Mucosa of stomach (tissue), 1 donor: Measurements from ENCODE around the gene ABI1.
"Not testable (repeated sequence)": the region's sequence is repeated elsewhere in the genome, so short reads cannot be mapped to it uniquely, and the experiment has no call there.

Source experiments
- H3K27me3 ChIP-seq: one replicate; pipeline ENCODE4 v1.7.0; 2013; ENCODE audit warnings: mild to moderate bottlenecking, low read length; ENCODE audit not compliant: control insufficient read depth, insufficient read depth
- H3K36me3 ChIP-seq: one replicate; pipeline ENCODE4 v1.7.0; 2013; ENCODE audit warnings: low read length; ENCODE audit not compliant: control insufficient read depth, insufficient read depth
- H3K4me1 ChIP-seq: one replicate; pipeline ENCODE4 v1.7.0; 2013; ENCODE audit warnings: mild to moderate bottlenecking, low read length; ENCODE audit not compliant: control insufficient read depth, insufficient read depth
- H3K4me3 ChIP-seq: one replicate; pipeline ENCODE4 v1.7.0; 2013; ENCODE audit warnings: low read length
- H3K9ac ChIP-seq: one replicate; pipeline ENCODE4 v1.7.0; 2013; ENCODE audit warnings: mild to moderate bottlenecking, low read length, moderate library complexity
- H3K9me3 ChIP-seq: one replicate; pipeline ENCODE4 v1.7.0; 2013; ENCODE audit warnings: mild to moderate bottlenecking, low read length, moderate library complexity; ENCODE audit not compliant: control insufficient read depth
- donor health status: Pancreatic carcinoma.

Gene ABI1

GRCh38 chr10:26863351-26864076 lies 2.8 kb upstream of the ABI1 start:
- H3K9me3 ChIP-seq: no peaks in the 10 kb centered on the region
- no peaks in the 10 kb centered on the region for H3K36me3 ChIP-seq
- no peak overlapping the region for H3K4me3 ChIP-seq
- H3K27me3 ChIP-seq: peaks cover 2% of the 10 kb centered on the region
- no peaks in the 10 kb centered on the region for H3K4me1 ChIP-seq
- no peak overlapping the region for H3K9ac ChIP-seq

- H3K4me3 ChIP-seq: peak overlapping the region; percentile 51
- peaks cover 6% of the 10 kb centered on the region for H3K4me1 ChIP-seq
- no peaks in the 10 kb centered on the region for H3K36me3 ChIP-seq
- peak overlapping the region; percentile 46 for H3K9ac ChIP-seq
- H3K27me3 ChIP-seq: no peaks in the 10 kb centered on the region
- H3K9me3 ChIP-seq: no peaks in the 10 kb centered on the region
These were observed 644 bp upstream of the ABI1 start for GRCh38 chr10:26861205-26861998.

- no peaks in the 10 kb centered on the region for H3K27me3 ChIP-seq
- peaks cover 12% of the 10 kb centered on the region for H3K4me1 ChIP-seq
- peak overlapping the region; percentile 94 for H3K4me3 ChIP-seq
- H3K36me3 ChIP-seq: no peaks in the 10 kb centered on the region
- H3K9ac ChIP-seq: peak overlapping the region; percentile 98
- H3K9me3 ChIP-seq: no peaks in the 10 kb centered on the region
These were observed 686 bp downstream of the ABI1 start for GRCh38 chr10:26860102-26860442.

- Histone ChIP-seq H3K9ac (peak overlapping the region; percentile 98), H3K9me3 (no peaks in the 10 kb centered on the region), H3K4me1 (peaks cover 17% of the 10 kb centered on the region), H3K27me3 (no peaks in the 10 kb centered on the region), H3K36me3 (no peaks in the 10 kb centered on the region), H3K4me3 (peak overlapping the region; percentile 94)
These were observed 1.3 kb downstream of the ABI1 start for GRCh38 chr10:26859241-26860101.

GRCh38 chr10:26858707-26859034 lies 2.1 kb downstream of the ABI1 start:
- no peaks in the 10 kb centered on the region for H3K9me3 ChIP-seq
- H3K27me3 ChIP-seq: no peaks in the 10 kb centered on the region
- no peak overlapping the region for H3K9ac ChIP-seq
- H3K4me1 ChIP-seq: peaks cover 24% of the 10 kb centered on the region
- H3K4me3 ChIP-seq: no peak overlapping the region
- H3K36me3 ChIP-seq: no peaks in the 10 kb centered on the region

- Histone ChIP-seq H3K4me3 (no peak overlapping the region), H3K4me1 (peaks cover 24% of the 10 kb centered on the region)
These were observed 2.6 kb downstream of the ABI1 start for GRCh38 chr10:26857991-26858706.

GRCh38 chr10:26857553-26857952 lies 3.2 kb downstream of the ABI1 start:
- H3K27me3 ChIP-seq, H3K9ac ChIP-seq, H3K9me3 ChIP-seq, H3K4me3 ChIP-seq, H3K36me3 ChIP-seq: not testable (repeated sequence)
- peaks cover 24% of the 10 kb centered on the region for H3K4me1 ChIP-seq

More at GRCh38 chr10:26857991-26858706, 2.6 kb downstream of the ABI1 start:
- Histone ChIP-seq H3K36me3 (no peaks in the 10 kb centered on the region), H3K9ac (no peak overlapping the region), H3K9me3 (no peaks in the 10 kb centered on the region), H3K27me3 (no peaks in the 10 kb centered on the region)

GRCh38 chr10:26855186-26855585 lies 5.6 kb downstream of the ABI1 start:
- Histone ChIP-seq H3K27me3 (no peaks in the 10 kb centered on the region), H3K4me1 (peaks cover 24% of the 10 kb centered on the region), H3K36me3 (no peaks in the 10 kb centered on the region), H3K9me3 (no peaks in the 10 kb centered on the region), H3K4me3 (no peak overlapping the region), H3K9ac (no peak overlapping the region)

GRCh38 chr10:26854524-26854923 lies 6.2 kb downstream of the ABI1 start:
- Histone ChIP-seq H3K4me1 (peaks cover 24% of the 10 kb centered on the region), H3K9me3 (no peaks in the 10 kb centered on the region), H3K4me3 (no peak overlapping the region), H3K36me3 (no peaks in the 10 kb centered on the region), H3K9ac (no peak overlapping the region), H3K27me3 (no peaks in the 10 kb centered on the region)

- Histone ChIP-seq H3K4me3 (no peak overlapping the region), H3K4me1 (no peaks in the 10 kb centered on the region), H3K9me3 (no peaks in the 10 kb centered on the region), H3K36me3 (no peaks in the 10 kb centered on the region), H3K9ac (no peak overlapping the region), H3K27me3 (no peaks in the 10 kb centered on the region)
These were observed 16.3 kb downstream of the ABI1 start for GRCh38 chr10:26844396-26844975.

GRCh38 chr10:26843736-26844135 lies 17.0 kb downstream of the ABI1 start:
- H3K36me3 ChIP-seq: no peaks in the 10 kb centered on the region
- H3K4me3 ChIP-seq: no peak overlapping the region
- no peaks in the 10 kb centered on the region for H3K27me3 ChIP-seq
- no peak overlapping the region for H3K9ac ChIP-seq
- no peaks in the 10 kb centered on the region for H3K4me1 ChIP-seq
- no peaks in the 10 kb centered on the region for H3K9me3 ChIP-seq
